Glomerular visceral epithelial cell (primary cell): ENCODE measurements around the gene CBFA2T3.

Experiments used
- DNase-seq: peaks from one replicate; pipeline ENCODE4 v3.0.0-alpha.2; 2016; ENCODE audit errors: extremely low spot score

Gene CBFA2T3

GRCh38 chr16:88962478-88963152 is 14.4 kb downstream of the CBFA2T3 start:
- DNase-seq = no peak

- no peak for DNase-seq
Observed at GRCh38 chr16:88961011-88961410, 16.0 kb downstream of the CBFA2T3 start.

GRCh38 chr16:88960516-88960915 is 16.5 kb downstream of the CBFA2T3 start:
- DNase-seq = no peak

- no peak for DNase-seq
Observed at GRCh38 chr16:88959022-88959421, 18.0 kb downstream of the CBFA2T3 start.

GRCh38 chr16:88957887-88958577 is 19.0 kb downstream of the CBFA2T3 start:
- no peak for DNase-seq

- no peak for DNase-seq
Observed at GRCh38 chr16:88957433-88957767, 19.6 kb downstream of the CBFA2T3 start.

GRCh38 chr16:88956546-88957432 is 20.2 kb downstream of the CBFA2T3 start:
- DNase-seq = no peak

GRCh38 chr16:88955906-88956305 is 21.1 kb downstream of the CBFA2T3 start:
- DNase-seq = no peak

- no peak for DNase-seq
Observed at GRCh38 chr16:88953003-88953690, 23.9 kb downstream of the CBFA2T3 start.

- DNase-seq = no peak
Observed at GRCh38 chr16:88951989-88952388, 25.0 kb downstream of the CBFA2T3 start.

GRCh38 chr16:88951501-88951900 is 25.5 kb downstream of the CBFA2T3 start:
- DNase-seq = no peak

GRCh38 chr16:88948781-88949490 is 28.1 kb downstream of the CBFA2T3 start:
- DNase-seq = no peak

- DNase-seq = no peak
Observed at GRCh38 chr16:88945473-88945872, 31.5 kb downstream of the CBFA2T3 start.

- DNase-seq = no peak
Observed at GRCh38 chr16:88943741-88944140, 33.3 kb downstream of the CBFA2T3 start.

GRCh38 chr16:88943131-88943664 is 33.8 kb downstream of the CBFA2T3 start:
- no peak for DNase-seq

- no peak for DNase-seq
Observed at GRCh38 chr16:88941913-88942909, 34.8 kb downstream of the CBFA2T3 start.

- no peak for DNase-seq
Observed at GRCh38 chr16:88940862-88941817, 35.9 kb downstream of the CBFA2T3 start.

GRCh38 chr16:88939972-88940861 is 36.8 kb downstream of the CBFA2T3 start:
- DNase-seq = no peak
